H1 (cell line): ENCODE data around the gene PPIF. TPM values are rescaled to one million over a fixed set of nuclear protein-coding genes. Genes with fewer than 3 reads are reported as not detected.

Source experiments
- CTCF ChIA-PET: fragments of 300-600 bp; sonication (Branson Sonifier 250); formaldehyde crosslinking; loops from one replicate; lab custom pipeline; 2021; ENCODE audit not compliant: partially characterized antibody; lab: Charles Lee
- POLR2A ChIA-PET: fragments of 300-600 bp; sonication (Branson Sonifier 250); formaldehyde crosslinking; loops from one replicate; lab custom pipeline; 2021; ENCODE audit warnings: inconsistent platforms; ENCODE audit not compliant: partially characterized antibody; lab: Charles Lee
- DNase-seq, 2 experiments: peaks; one replicate each; pipeline versions ENCODE4 v3.0.0 to v3.0.0-alpha.2; 2010 to 2022; ENCODE audit warnings: low spot score in 2 of 2, low read depth in 1 of 2, mixed read lengths in 1 of 2
- FAIRE-seq: peaks from 2 replicates; lab custom pipeline; 2011; peaks lifted over from hg19 to GRCh38; lab: Jason Lieb, UNC
- H2AFZ ChIP-seq: 2 replicates; pipeline ENCODE4 v1.8.1; 2012; ENCODE audit warnings: low read length, inconsistent platforms
- H2AK5ac ChIP-seq: 2 replicates; pipeline ENCODE4 v1.6.1; 2013; ENCODE audit warnings: low read depth, low read length
- H2BK120ac ChIP-seq: replicated peaks from 2 replicates; pipeline ENCODE3; 2013; ENCODE audit warnings: low read depth, low read length, inconsistent platforms
- H2BK12ac ChIP-seq: 2 replicates; pipeline ENCODE4 v1.6.1; 2013; ENCODE audit warnings: low read depth, low read length
- H2BK15ac ChIP-seq: 2 replicates; pipeline ENCODE4 v1.6.1; 2013; ENCODE audit warnings: low read length
- H2BK20ac ChIP-seq: 2 replicates; pipeline ENCODE4 v1.6.1; 2013; ENCODE audit warnings: low read length
- H2BK5ac ChIP-seq: 2 replicates; pipeline ENCODE4 v1.6.1; 2013; ENCODE audit warnings: low read depth, low read length
- H3K14ac ChIP-seq: 2 replicates; pipeline ENCODE4 v1.6.1; 2013; ENCODE audit warnings: inconsistent platforms; ENCODE audit not compliant: insufficient read length
- H3K18ac ChIP-seq: 2 replicates; pipeline ENCODE4 v1.6.1; 2013; ENCODE audit warnings: low read length; ENCODE audit errors: extremely low read depth
- H3K23ac ChIP-seq: 2 replicates; pipeline ENCODE4 v1.6.1; 2013; ENCODE audit warnings: inconsistent platforms; ENCODE audit not compliant: insufficient read length
- H3K23me2 ChIP-seq: 2 replicates; pipeline ENCODE4 v1.6.1; 2013; ENCODE audit warnings: low read depth, low read length
- H3K27ac ChIP-seq: 2 replicates; pipeline ENCODE4 v1.6.1; 2011; ENCODE audit warnings: low read depth, low read length, inconsistent platforms
- H3K27me3 ChIP-seq, 4 experiments: replicated peaks in 1 of 4; 1 replicate in 1 of 4; 2 replicates in 3 of 4; pipeline versions ENCODE4 v1.6.1 to v1.8.1; 2011 to 2013; ENCODE audit warnings: low read length in 3 of 4, mild to moderate bottlenecking in 3 of 4, inconsistent platforms in 2 of 4, mixed read lengths in 2 of 4, moderate library complexity in 1 of 4; ENCODE audit not compliant: control insufficient read depth in 3 of 4, insufficient read depth in 3 of 4; ENCODE audit errors: extremely low read depth in 1 of 4
- H3K36me3 ChIP-seq, 4 experiments: 2 replicates each; pipeline versions ENCODE4 v1.6.1 to v1.8.1; 2011 to 2013; ENCODE audit warnings: mild to moderate bottlenecking in 4 of 4, low read length in 3 of 4, moderate library complexity in 2 of 4, control low read depth in 1 of 4, inconsistent platforms in 1 of 4; ENCODE audit not compliant: insufficient read depth in 4 of 4, control insufficient read depth in 2 of 4
- H3K4ac ChIP-seq: replicated peaks from 2 replicates; pipeline ENCODE3; 2013; ENCODE audit warnings: low read length, low read depth, mixed read lengths, inconsistent platforms; ENCODE audit not compliant: insufficient read length
- H3K4me1 ChIP-seq, 4 experiments: replicated peaks in 1 of 4; 1 replicate in 1 of 4; 2 replicates in 3 of 4; pipeline versions ENCODE4 v1.6.1 to v1.8.1; 2011 to 2013; ENCODE audit warnings: low read length in 3 of 4, inconsistent platforms in 2 of 4, mixed read lengths in 1 of 4; ENCODE audit not compliant: insufficient read depth in 4 of 4, control insufficient read depth in 3 of 4
- H3K4me2 ChIP-seq, 2 experiments: 2 replicates each; pipeline versions ENCODE4 v1.6.1 to v1.8.1; 2011 to 2013; ENCODE audit warnings: low read depth in 2 of 2, low read length in 2 of 2, control low read depth in 1 of 2, inconsistent platforms in 1 of 2, mild to moderate bottlenecking in 1 of 2; ENCODE audit not compliant: insufficient read depth in 1 of 2
- H3K4me3 ChIP-seq, 4 experiments: fragments of 200-600, 300-600 bp in 1 of 4; sonication (generic), shearing (Covaris generic), sonication (Bioruptor Twin) in 1 of 4; 2 replicates each; pipeline versions ENCODE4 v1.5.1 to v1.8.1; 2011 to 2016; ENCODE audit warnings: low read length in 4 of 4, low read depth in 3 of 4, control low read depth in 2 of 4, inconsistent platforms in 2 of 4, mild to moderate bottlenecking in 2 of 4, mixed read lengths in 1 of 4, moderate library complexity in 1 of 4; ENCODE audit not compliant: insufficient read depth in 2 of 4; ENCODE audit errors: extremely low read depth in 1 of 4
- H3K56ac ChIP-seq: replicated peaks from 2 replicates; pipeline ENCODE3; 2013; ENCODE audit warnings: low read depth, mild to moderate bottlenecking, mixed read lengths, low read length, inconsistent platforms; ENCODE audit not compliant: insufficient read length
- H3K79me1 ChIP-seq: 2 replicates; pipeline ENCODE4 v1.6.1; 2013; ENCODE audit warnings: low read depth, low read length, control low read depth
- H3K79me2 ChIP-seq, 2 experiments: 2 replicates each; pipeline versions ENCODE4 v1.6.1 to v1.8.1; 2012 to 2013; ENCODE audit warnings: low read length in 2 of 2, mild to moderate bottlenecking in 2 of 2, inconsistent platforms in 1 of 2; ENCODE audit not compliant: insufficient read depth in 2 of 2, control insufficient read depth in 1 of 2
- H3K9ac ChIP-seq, 4 experiments: replicated peaks in 1 of 4; 1 replicate in 1 of 4; 2 replicates in 3 of 4; pipeline versions ENCODE4 v1.6.1 to v1.8.1; 2011 to 2013; ENCODE audit warnings: low read depth in 3 of 4, low read length in 3 of 4, control low read depth in 2 of 4, mild to moderate bottlenecking in 2 of 4, moderate library complexity in 2 of 4, inconsistent platforms in 1 of 4; ENCODE audit errors: extremely low read depth in 1 of 4
- H3K9me3 ChIP-seq, 2 experiments: 2 replicates each; pipeline versions ENCODE4 v1.6.1 to v1.8.1; 2012 to 2013; ENCODE audit warnings: mild to moderate bottlenecking in 2 of 2, moderate library complexity in 2 of 2, control low read depth in 1 of 2, inconsistent platforms in 1 of 2, low read depth in 1 of 2, low read length in 1 of 2, mixed read lengths in 1 of 2; ENCODE audit not compliant: insufficient read depth in 2 of 2
- H4K20me1 ChIP-seq, 2 experiments: replicated peaks in 1 of 2; 2 replicates each; pipeline versions ENCODE3 to v1.8.1; 2011 to 2013; ENCODE audit warnings: inconsistent platforms in 2 of 2, low read length in 2 of 2, mild to moderate bottlenecking in 1 of 2; ENCODE audit not compliant: insufficient read depth in 2 of 2, control insufficient read depth in 1 of 2
- H4K5ac ChIP-seq: 2 replicates; pipeline ENCODE4 v1.6.1; 2013; ENCODE audit warnings: low read length, low read depth, mixed read lengths, inconsistent platforms; ENCODE audit not compliant: insufficient read length
- H4K8ac ChIP-seq: 2 replicates; pipeline ENCODE4 v1.8.0; 2013; ENCODE audit warnings: mild to moderate bottlenecking, moderate library complexity, low read length, inconsistent platforms; ENCODE audit not compliant: insufficient read depth; ENCODE audit errors: extremely low read depth
- H4K91ac ChIP-seq: replicated peaks from 2 replicates; pipeline ENCODE3; 2013; ENCODE audit warnings: low read length, mixed read lengths, inconsistent platforms; ENCODE audit not compliant: insufficient read length
- EGR1 ChIP-seq: IDR thresholded peaks from 2 replicates; pipeline ENCODE4 v1.6.1; 2011; ENCODE audit warnings: low read depth, low read length, borderline replicate concordance
- EP300 ChIP-seq, 2 experiments: IDR thresholded peaks; 1 replicate in 1 of 2; 2 replicates in 1 of 2; pipeline ENCODE4 v1.6.1; 2011 to 2012; ENCODE audit warnings: low read depth in 2 of 2, low read length in 2 of 2, mild to moderate bottlenecking in 2 of 2, borderline replicate concordance in 1 of 2, inconsistent platforms in 1 of 2, moderate library complexity in 1 of 2
- NANOG ChIP-seq: IDR thresholded peaks from 2 replicates; pipeline ENCODE4 v1.6.1; 2011; ENCODE audit warnings: low read length, low read depth, mild to moderate bottlenecking, inconsistent platforms; ENCODE audit not compliant: insufficient read depth, poor library complexity, severe bottlenecking
- TCF12 ChIP-seq: IDR thresholded peaks from 2 replicates; pipeline ENCODE4 v1.6.1; 2011; ENCODE audit warnings: low read depth, mild to moderate bottlenecking, low read length
- WGBS, 2 experiments: shearing (Covaris generic) in 1 of 2; methylation state at CpG; one replicate each; pipeline versions ENCODE4 v1.1.6 to v1.1.7; 2013 to 2015; ENCODE audit warnings: low lambda C conversion rate in 2 of 2, mixed read lengths in 2 of 2, inconsistent platforms in 1 of 2, low coverage in 1 of 2, missing lambda C conversion rate in 1 of 2; ENCODE audit not compliant: insufficient replicate concordance in 2 of 2, insufficient coverage in 1 of 2, insufficient read length in 1 of 2; ENCODE audit errors: extremely low coverage in 1 of 2, missing lambda C conversion rate in 1 of 2; 5-methylcytosine and 5-hydroxymethylcytosine counted together
- polyA plus RNA-seq, 7 experiments: library from polyadenylated mRNA; depleted of rRNA in 3 of 7; stranded (reverse) in 5 of 7; unstranded in 2 of 7; fragments of >200 nt in 5 of 7; fragments of 200-250 nt in 2 of 7; gene quantifications; 1 replicate in 5 of 7; 2 replicates in 1 of 7; 4 replicates in 1 of 7; pipeline versions ENCODE4 v1.2.1 to v1.2.3, GENCODE V29; 2011 to 2013; ENCODE audit warnings: missing spikeins in 2 of 7, mixed read lengths in 2 of 7
- total RNA-seq: library from RNA; stranded (reverse); fragmentation: NEBNext Ultra II Directional; extraction: Animal tissue kit (Norgen Biotek cat#: 25700); gene quantifications from 2 replicates; pipeline ENCODE4 v1.2.1, GENCODE V29; 2021

The PPIF gene
- total and polyA plus RNA-seq, 2 of the 8 experiments (the other 6 are each of a cell fraction or from before 2014, with no cell fraction given) = 70.2 to 77.6 TPM

DNA sequence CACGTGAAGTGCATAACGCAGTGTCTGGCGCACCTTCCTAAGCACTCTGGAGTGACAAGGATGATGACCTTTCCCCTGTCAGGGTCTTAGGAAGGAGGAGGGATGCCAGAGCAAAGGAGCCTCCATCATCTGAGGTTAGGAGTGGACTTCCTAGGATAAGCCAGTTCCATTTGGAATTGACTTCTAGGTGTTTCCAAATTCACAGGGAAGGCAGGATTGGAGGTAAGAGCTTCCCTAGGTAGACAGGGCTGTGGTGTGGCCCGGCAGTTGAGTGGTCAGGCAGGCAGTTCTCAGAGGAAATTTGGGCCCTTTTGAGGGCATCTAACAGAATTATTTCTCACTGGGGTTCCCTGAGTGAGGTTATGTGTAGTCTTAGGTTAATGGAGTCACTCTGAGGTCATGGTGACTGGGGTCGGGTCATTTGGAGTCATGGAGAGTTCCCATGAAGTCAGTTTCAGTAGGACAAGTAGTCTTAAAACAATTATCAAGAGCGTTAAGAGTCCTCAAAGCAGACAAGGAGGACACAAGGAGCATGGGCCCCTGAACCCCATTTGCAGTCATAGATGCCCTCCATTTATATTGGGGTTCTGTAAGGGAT, 8.2 kb downstream of the PPIF start:
- Histone ChIP-seq H2BK120ac (no peak overlapping the region), H4K5ac (no peak overlapping the region), H2BK12ac (no peak overlapping the region), H3K4me3 (no peak overlapping the region), H3K27ac (no peak overlapping the region), H3K23me2 (no peaks in the 10 kb centered on the region), H3K23ac (no peak overlapping the region), H4K20me1 (peaks cover 0 to 8% of the 10 kb centered on the region in 2 experiments), H3K79me1 (peaks cover 2% of the 10 kb centered on the region; the same call in 1 of the 2 replicates), H2BK15ac (no peak overlapping the region), H3K36me3 (peaks cover 17 to 48% (median 39%) of the 10 kb centered on the region in 4 experiments), H2BK5ac (no peak overlapping the region), H2AK5ac (no peak overlapping the region), H3K4ac (no peak overlapping the region), H2BK20ac (no peak overlapping the region), H3K79me2 (no peaks in the 10 kb centered on the region), H3K18ac (no peak overlapping the region), H3K56ac (no peak overlapping the region), H3K14ac (no peak overlapping the region), H4K91ac (no peak overlapping the region), H3K9ac (no peak overlapping the region), H3K27me3 (no peaks in the 10 kb centered on the region), H4K8ac (no peak overlapping the region), H3K4me2 (no peak overlapping the region), H3K9me3 (no peaks in the 10 kb centered on the region; a peak in 1 of 4 replicates), H3K4me1 (no peaks in the 10 kb centered on the region; a peak in 1 of 7 replicates), H2AFZ (no peak overlapping the region)
- 77% methylated on average over 6 of the region's 6 CpGs; no CpG with 5 or more reads in 1 of the 2 experiments for WGBS, 2 experiments
- FAIRE-seq (no peak), DNase-seq (peak in 1 of 2 experiments; percentile 26)
- CTCF ChIA-PET = interaction anchor here (0.5 to 6.0 kb wide), 4 partner anchors 9 to 153 kb away, joined by 3 to 50 read pairs (median 5); partner anchors contain the start of gene PPIF
- POLR2A ChIA-PET = interaction anchor here (1.0 kb wide), 1 partner anchor 11 kb away, joined by 3 read pairs; no protein-coding TSS in a partner anchor
- TF ChIP-seq EP300 (IDR thresholded peaks at IDR 0.05; ENCODE audit: borderline replicate concordance in 1 of 2, low read depth in 2 of 2, low read length in 2 of 2) = no peak
- TF ChIP-seq TCF12 = no peak
- no peak for TF ChIP-seq NANOG
- no peak for TF ChIP-seq EGR1
